Heart left ventricle (tissue), 13 donors: ENCODE data around the gene RELCH.

Experiments
- POLR2A ChIP-seq, 2 donors: fragments of 450-650 bp; IDR thresholded peaks; one replicate each; pipeline ENCODE4 v1.6.1; 2017; ENCODE audit warnings: antibody characterized with exemption in 2 of 2, mild to moderate bottlenecking in 2 of 2, moderate library complexity in 2 of 2
- TF ChIP-seq, protein P1 (sequence below), 12 donors: fragments of 200-600 bp; sonication (generic) in 4 of 12; IDR thresholded peaks; one replicate each; pipeline versions ENCODE4 v1.5.0 to v1.8.0; 2018 to 2022; ENCODE audit warnings: antibody characterized with exemption in 12 of 12, mild to moderate bottlenecking in 5 of 12
- donor health status: ischemic (EF 13 %, LVEDD 7.1; RV severe dilation, severe dysfunction).
- donor health status: DM: no; HTN: yes; CAD: no.
- donor health status: DM: no; HTN: no; CAD: no.
- donor health status: ischemic (EF 25% LVEDD 6.9; RV normal size, moderate dysfunction).
- donor health status: ischemic (EF 25% LVEDD 5.7; RV mildly dilated, moderate dysfunction).
- donor health status: ischemic (EF 35%, LVEDD 5.7; RV mildly dilated, moderate dysfunction).
- donor health status: nonischemic (EF 11% LVEDD 7.7; RV severe dilation, severe dysfunction).
- donor health status: DM: yes; HTN: yes; CAD: no.
- donor health status: PGD.
- donor health status: ischemic (EF 29% LVEDD 5.4; RV normal size, mild dysfunction).
- donor health status: nonischemic (EF 23%, LVEDD 6.1; RV moderate dilation, normal function).

DNA sequence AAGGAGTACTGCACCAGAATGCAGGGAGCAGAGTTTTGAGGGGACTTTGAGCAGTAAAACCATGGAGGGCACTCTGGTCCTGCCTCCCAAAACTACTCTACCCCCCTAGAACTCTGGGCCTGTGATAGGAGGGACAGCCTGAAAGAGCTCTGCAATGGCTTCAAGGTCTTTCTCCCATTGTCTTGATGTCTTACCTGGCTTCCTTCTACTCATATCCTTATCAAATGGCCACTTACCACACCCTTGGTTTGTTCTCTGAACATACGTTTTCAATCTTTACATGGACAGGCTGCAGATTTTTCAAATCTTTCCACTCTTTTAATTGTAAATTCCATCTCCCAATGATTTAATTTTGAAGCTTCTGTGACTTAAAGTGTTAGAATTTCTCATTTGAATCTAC, 27.7 kb downstream of the RELCH start:
- TF ChIP-seq, protein P1, sequence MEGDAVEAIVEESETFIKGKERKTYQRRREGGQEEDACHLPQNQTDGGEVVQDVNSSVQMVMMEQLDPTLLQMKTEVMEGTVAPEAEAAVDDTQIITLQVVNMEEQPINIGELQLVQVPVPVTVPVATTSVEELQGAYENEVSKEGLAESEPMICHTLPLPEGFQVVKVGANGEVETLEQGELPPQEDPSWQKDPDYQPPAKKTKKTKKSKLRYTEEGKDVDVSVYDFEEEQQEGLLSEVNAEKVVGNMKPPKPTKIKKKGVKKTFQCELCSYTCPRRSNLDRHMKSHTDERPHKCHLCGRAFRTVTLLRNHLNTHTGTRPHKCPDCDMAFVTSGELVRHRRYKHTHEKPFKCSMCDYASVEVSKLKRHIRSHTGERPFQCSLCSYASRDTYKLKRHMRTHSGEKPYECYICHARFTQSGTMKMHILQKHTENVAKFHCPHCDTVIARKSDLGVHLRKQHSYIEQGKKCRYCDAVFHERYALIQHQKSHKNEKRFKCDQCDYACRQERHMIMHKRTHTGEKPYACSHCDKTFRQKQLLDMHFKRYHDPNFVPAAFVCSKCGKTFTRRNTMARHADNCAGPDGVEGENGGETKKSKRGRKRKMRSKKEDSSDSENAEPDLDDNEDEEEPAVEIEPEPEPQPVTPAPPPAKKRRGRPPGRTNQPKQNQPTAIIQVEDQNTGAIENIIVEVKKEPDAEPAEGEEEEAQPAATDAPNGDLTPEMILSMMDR (IDR thresholded peaks at IDR 0.05), result no peak
- no peak for TF ChIP-seq POLR2A (IDR thresholded peaks at IDR 0.05)
